Peyer's patch (tissue), 4 donors: ENCODE data around the gene DEFB129. TPM values are rescaled to one million over a fixed set of nuclear protein-coding genes. Genes with fewer than 3 reads are reported as not detected.
"Not testable (repeated sequence)": the region's sequence is repeated elsewhere in the genome, so short reads cannot be mapped to it uniquely, and the experiment has no call there.

Source experiments
- DNase-seq, 3 donors: peaks; one replicate each; pipeline ENCODE4 v3.0.0-alpha.2; 2017 to 2019
- H3K27ac ChIP-seq, 4 donors: fragments of 200-600 bp; sonication (generic); one replicate each; pipeline ENCODE4 v1.5.1; 2016 to 2019
- H3K27me3 ChIP-seq, 2 donors: fragments of 200-600 bp; sonication (generic); one replicate each; pipeline ENCODE4 v1.5.1; 2019
- H3K36me3 ChIP-seq, 3 donors: fragments of 200-600 bp; sonication (generic); one replicate each; pipeline ENCODE4 v1.5.1; 2016 to 2019
- H3K4me1 ChIP-seq, 4 donors: fragments of 200-600 bp; sonication (generic); one replicate each; pipeline ENCODE4 v1.5.1; 2016 to 2019
- H3K4me3 ChIP-seq, 4 donors: fragments of 200-600 bp; sonication (generic); 1 replicate in 3 of 4; 2 replicates in 1 of 4; pipeline ENCODE4 v1.5.1; 2016 to 2019; ENCODE audit warnings: mild to moderate bottlenecking in 1 of 4
- H3K9me3 ChIP-seq, 4 donors: fragments of 200-600 bp; sonication (generic); one replicate each; pipeline ENCODE4 v1.5.1; 2016 to 2019; ENCODE audit warnings: mild to moderate bottlenecking in 1 of 4
- CTCF ChIP-seq, 6 experiments: fragments of 450-650 bp in 4 of 6; fragments of 200-600 bp in 2 of 6; sonication (generic) in 1 of 6; IDR thresholded peaks; one replicate each; pipeline ENCODE4 v1.5.1; 2017 to 2019; ENCODE audit warnings: antibody characterized with exemption in 6 of 6, mild to moderate bottlenecking in 3 of 6, moderate library complexity in 1 of 6
- POLR2A ChIP-seq, 2 donors: fragments of 450-650 bp; IDR thresholded peaks; one replicate each; pipeline ENCODE4 v1.5.1; 2017; ENCODE audit warnings: antibody characterized with exemption in 2 of 2, mild to moderate bottlenecking in 2 of 2, moderate library complexity in 2 of 2
- total RNA-seq, 4 donors: library from RNA; depleted of rRNA; stranded (reverse); fragments of >200 nt; gene quantifications; one replicate each; pipeline ENCODE4 v1.1.0, GENCODE V29; 2016

DEFB129 gene
- not detected for total RNA-seq

GRCh38 chr20:226958-227357, at the start of gene DEFB129:
DEFB129 (plus strand) TSS chr20:227258; CDS start chr20:227289, 31 bp downstream.
- no peak within 1 kb of the TSS for H3K27ac ChIP-seq
- no peak for TF ChIP-seq CTCF (IDR thresholded peaks at IDR 0.05)
- TF ChIP-seq POLR2A (IDR thresholded peaks at IDR 0.05), result no peak
- H3K27me3 ChIP-seq, result no peaks in the 10 kb centered on the region
- no peaks in the 10 kb centered on the region for H3K9me3 ChIP-seq
- H3K4me3 ChIP-seq, result no peak within 1 kb of the TSS
- DNase-seq, result no peak
- no peaks in the 10 kb centered on the region for H3K4me1 ChIP-seq
- no peaks in the 10 kb centered on the region for H3K36me3 ChIP-seq

GRCh38 chr20:184288-184687, 42.8 kb upstream of the DEFB129 start:
- Histone ChIP-seq H3K4me1 (no peaks in the 10 kb centered on the region), H3K36me3 (no peaks in the 10 kb centered on the region), H3K27me3 (no peaks in the 10 kb centered on the region)

GRCh38 chr20:187733-188132, 39.3 kb upstream of the DEFB129 start:
- H3K27me3 ChIP-seq, result no peaks in the 10 kb centered on the region
- no peak overlapping the region for H3K27ac ChIP-seq
- H3K9me3 ChIP-seq, result no peaks in the 10 kb centered on the region
- no peaks in the 10 kb centered on the region for H3K36me3 ChIP-seq
- TF ChIP-seq POLR2A (IDR thresholded peaks at IDR 0.05), result no peak
- TF ChIP-seq CTCF (IDR thresholded peaks at IDR 0.05), result no peak
- DNase-seq, result no peak
- no peaks in the 10 kb centered on the region for H3K4me1 ChIP-seq
- no peak overlapping the region for H3K4me3 ChIP-seq

More at GRCh38 chr20:184288-184687, 42.8 kb upstream of the DEFB129 start:
- TF ChIP-seq CTCF (IDR thresholded peaks at IDR 0.05) (no peak), POLR2A (IDR thresholded peaks at IDR 0.05) (no peak)
- DNase-seq, result no peak
- H3K4me3 ChIP-seq, result no peak overlapping the region
- H3K9me3 ChIP-seq, result no peaks in the 10 kb centered on the region
- H3K27ac ChIP-seq, result no peak overlapping the region

- H3K4me1 ChIP-seq, result no peaks in the 10 kb centered on the region
- no peaks in the 10 kb centered on the region for H3K9me3 ChIP-seq
- TF ChIP-seq CTCF (IDR thresholded peaks at IDR 0.05) (no peak), POLR2A (IDR thresholded peaks at IDR 0.05) (no peak)
- DNase-seq, result no peak
- no peaks in the 10 kb centered on the region for H3K36me3 ChIP-seq
- no peaks in the 10 kb centered on the region for H3K27me3 ChIP-seq
- no peak within 1 kb of the TSS for H3K4me3 ChIP-seq
- H3K27ac ChIP-seq, result no peak within 1 kb of the TSS
Observed at GRCh38 chr20:189611-190010, 37.4 kb upstream of the DEFB129 start, which contains the start of gene DEFB128. DEFB128 (minus strand) TSS chr20:189711; CDS start chr20:189623, 88 bp downstream.

GRCh38 chr20:198225-198624, 28.8 kb upstream of the DEFB129 start:
- no peaks in the 10 kb centered on the region for H3K4me1 ChIP-seq
- H3K36me3 ChIP-seq, result no peaks in the 10 kb centered on the region
- no peak for DNase-seq
- no peaks in the 10 kb centered on the region for H3K9me3 ChIP-seq
- no peak overlapping the region for H3K4me3 ChIP-seq
- H3K27me3 ChIP-seq, result no peaks in the 10 kb centered on the region
- TF ChIP-seq POLR2A (IDR thresholded peaks at IDR 0.05) (no peak), CTCF (IDR thresholded peaks at IDR 0.05) (no peak)
- no peak overlapping the region for H3K27ac ChIP-seq

- Histone ChIP-seq H3K9me3 (no peaks in the 10 kb centered on the region), H3K27ac (no peak overlapping the region), H3K4me1 (no peaks in the 10 kb centered on the region), H3K27me3 (no peaks in the 10 kb centered on the region), H3K36me3 (no peaks in the 10 kb centered on the region), H3K4me3 (no peak overlapping the region)
- DNase-seq, result no peak
- no peak for TF ChIP-seq CTCF (IDR thresholded peaks at IDR 0.05)
- TF ChIP-seq POLR2A (IDR thresholded peaks at IDR 0.05), result no peak
Observed at GRCh38 chr20:199996-200395, 27.1 kb upstream of the DEFB129 start.

GRCh38 chr20:203630-204029, 23.4 kb upstream of the DEFB129 start:
- DNase-seq, H3K9me3 ChIP-seq, H3K27ac ChIP-seq, H3K27me3 ChIP-seq, H3K4me3 ChIP-seq, H3K4me1 ChIP-seq, H3K36me3 ChIP-seq: not testable (repeated sequence)
